Stimulated activated CD8-positive, alpha-beta memory T cell treated with anti-CD3 and anti-CD28 coated beads, Interleukin-15, amount 100 ng/mL, for 4 hours (primary cell): ENCODE results near the gene AKAP8L.
A peak's percentile ranks its signal among the peaks of the same experiment; 100 is the strongest.
"Not testable (repeated sequence)": the region's sequence is repeated elsewhere in the genome, so short reads cannot be mapped to it uniquely, and the experiment has no call there.

ENCODE experiments used
- DNase-seq, 2 donors: peaks; one replicate each; pipeline ENCODE4 v3.0.0-alpha.2; 2020; ENCODE audit warnings: low read depth in 2 of 2

Gene AKAP8L

DNA sequence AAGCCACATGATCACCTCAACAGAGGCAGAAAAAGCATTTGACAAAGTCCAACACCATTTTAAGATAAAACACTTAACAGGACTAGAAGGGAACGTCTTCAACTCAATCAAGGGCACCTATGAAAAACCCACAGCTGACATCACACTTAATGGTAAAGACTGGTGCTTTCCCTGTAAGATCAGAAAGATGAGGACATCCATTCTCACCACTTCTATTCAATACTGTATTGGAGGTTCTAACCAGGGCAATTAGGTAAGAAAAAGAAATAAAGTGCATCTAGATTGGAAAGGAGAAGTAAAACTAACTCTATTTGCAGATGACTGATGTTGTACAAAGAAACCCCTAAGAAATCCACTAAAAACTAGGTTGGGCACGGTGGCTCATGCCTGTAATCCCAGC, 28.0 kb downstream of the AKAP8L start:
- no peak for DNase-seq

- no peak for DNase-seq
Observed at GRCh38 chr19:15381864-15382263, 36.9 kb downstream of the AKAP8L start.

DNA sequence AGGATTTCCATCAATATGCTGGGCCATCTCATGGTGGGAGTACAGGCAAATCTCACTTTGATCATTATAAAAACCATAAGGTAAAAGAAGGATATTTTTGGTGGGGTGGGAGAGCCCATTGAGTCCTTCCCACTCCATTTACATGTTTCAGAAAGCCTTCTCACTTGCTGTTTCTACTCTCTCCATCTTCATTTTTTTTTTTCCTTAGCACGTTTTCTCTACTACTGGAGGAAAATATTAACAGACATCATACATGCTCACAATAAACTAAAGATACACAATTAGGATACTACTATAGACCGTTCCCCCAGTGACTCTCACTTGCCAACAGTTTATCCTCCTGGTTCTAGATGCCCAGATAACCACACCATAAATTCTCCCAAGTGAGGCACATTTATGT, 37.4 kb downstream of the AKAP8L start:
- no peak for DNase-seq

DNA sequence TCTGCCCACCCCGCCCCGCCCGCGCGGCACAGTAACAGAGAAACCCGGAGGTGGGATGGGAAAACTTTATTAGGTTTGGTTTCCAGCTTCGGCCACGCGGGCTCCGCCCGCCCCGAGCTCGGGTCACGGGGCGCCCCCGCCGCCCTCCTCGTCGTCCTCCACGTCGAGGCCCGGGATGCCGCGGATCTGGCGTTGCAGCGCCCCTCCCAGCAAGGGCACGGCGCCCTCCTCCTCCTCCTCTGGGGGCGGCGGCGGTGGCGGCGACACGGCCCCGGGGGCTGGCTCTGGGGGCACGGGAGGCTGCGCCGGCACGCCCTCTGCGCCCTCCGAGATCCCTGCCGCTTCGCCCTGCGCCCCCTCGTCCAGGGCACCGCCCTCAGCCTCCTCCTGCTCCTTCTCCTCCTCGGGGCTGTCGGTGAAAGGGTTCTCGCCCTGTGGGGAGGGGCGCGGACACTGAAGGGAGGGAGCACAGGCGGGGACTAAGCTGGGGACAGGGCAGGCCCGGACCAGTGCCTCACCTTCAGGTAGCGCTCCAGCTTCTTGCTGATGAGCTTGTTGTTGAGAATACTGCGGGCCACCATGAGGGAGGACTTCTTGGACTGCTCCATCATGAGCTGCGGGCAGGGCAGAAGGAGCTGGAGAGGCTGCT, 38.7 kb downstream of the AKAP8L start:
- DNase-seq: no peak

DNA sequence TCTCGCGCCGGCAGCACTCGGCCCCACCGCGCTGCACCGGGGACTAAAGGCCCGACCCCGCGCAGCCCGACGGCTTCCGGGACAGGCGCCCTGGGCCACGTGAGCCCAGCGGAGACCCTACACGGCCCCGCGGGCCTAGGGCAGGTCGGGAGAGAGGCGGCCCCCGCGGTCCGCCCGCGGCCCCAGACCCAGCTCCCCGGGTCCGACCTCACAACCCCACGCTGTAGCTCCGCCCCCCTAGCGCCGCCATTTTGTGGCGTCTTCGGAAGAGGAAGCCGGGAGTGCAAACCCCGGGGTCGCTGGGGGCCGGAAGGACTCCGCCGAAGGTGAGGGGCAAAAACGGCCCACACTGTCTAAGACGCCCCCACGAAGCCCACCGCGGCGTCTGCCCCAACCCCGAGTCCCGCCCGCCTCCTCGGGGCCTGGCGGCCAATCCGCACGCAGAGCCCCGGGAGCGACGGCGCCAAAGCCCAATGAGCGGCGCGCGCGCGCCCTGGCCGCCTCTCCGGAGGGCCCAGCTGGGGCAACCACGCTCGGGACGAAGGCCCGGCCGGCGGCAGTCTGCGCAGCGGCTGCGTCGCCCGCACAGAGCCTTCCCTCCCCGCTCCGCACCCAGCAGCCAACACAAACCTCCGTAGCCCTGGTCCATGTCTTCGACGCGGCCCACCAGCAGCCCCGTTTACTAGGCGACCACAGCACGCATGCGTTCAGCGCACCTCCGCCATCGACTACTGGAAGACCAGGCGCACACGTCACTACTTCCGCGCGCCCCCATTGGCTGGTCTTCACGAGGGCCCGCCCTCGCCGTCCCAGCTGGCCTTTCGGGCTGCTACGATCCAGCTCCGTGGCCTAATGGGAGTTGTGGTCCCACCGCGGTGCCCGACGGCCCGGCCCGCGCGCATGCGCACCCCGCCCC, 39.4 kb downstream of the AKAP8L start, which contains the start of gene AKAP8:
Gene AKAP8, minus strand, starts transcription at position 705 of the 916 bp plus-strand sequence. Its CDS starts 56 bp downstream, at position 649.
- DNase-seq: peak; percentile 97 to 98

DNA sequence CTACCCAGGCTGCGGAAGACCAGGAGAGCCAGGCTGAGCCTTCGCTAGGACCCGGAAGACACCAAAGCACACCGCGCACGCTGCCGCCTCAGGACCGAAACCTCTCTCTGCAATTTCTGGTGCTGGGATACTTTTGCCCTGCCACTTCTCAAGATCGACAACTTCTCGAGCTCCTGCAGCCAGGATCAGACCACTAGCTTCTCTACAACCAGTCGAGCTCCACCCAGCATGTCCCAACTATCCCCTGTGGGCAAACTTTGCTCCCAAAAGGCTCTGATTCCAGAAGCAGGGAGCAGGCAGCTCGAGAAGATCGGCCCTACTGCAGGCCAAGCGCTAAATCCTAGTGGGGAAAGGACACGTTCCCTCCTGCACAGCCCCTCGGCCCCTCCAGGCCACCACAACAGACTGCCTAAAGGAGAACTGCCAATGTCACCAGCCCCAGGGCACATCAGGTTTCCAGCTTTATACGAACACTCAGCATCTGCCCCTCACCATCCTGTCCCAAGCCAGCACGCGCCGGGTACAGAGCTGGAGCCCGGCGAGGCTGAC, 40.2 kb downstream of the AKAP8L start:
- peak in 1 of 2 donors; percentile 20 for DNase-seq

DNA sequence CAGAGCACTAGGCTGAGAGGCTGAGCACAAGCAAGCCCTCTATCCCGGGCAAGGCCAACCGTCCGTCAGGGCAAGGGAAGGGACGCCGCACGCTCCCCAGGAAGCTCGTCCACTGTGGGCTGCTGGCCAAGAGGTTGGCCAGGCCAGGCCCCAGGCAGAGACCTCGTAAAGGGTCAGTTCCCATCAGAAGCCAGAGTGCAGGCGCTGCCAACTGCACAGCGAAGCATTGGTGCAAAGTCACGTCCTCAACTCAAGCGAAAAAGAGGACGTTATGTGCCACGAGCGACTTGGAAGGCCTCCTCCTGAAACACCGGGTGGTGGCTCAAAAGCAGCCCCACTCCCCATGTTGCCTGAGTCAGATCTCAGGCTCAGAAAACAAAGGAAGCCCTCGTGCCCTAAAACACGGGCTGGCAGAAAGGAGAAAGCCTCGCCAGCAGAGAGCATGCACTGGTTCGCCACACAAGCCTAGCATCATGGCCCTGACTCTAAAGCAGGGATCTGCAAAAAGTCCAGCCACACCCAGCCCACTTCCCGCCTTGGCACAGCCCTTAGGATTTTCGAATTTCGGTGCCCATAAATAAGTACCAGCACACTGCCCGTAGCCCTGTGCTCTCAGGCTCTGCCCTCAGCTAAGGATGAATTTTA, 43.9 kb downstream of the AKAP8L start:
- DNase-seq: no peak

DNA sequence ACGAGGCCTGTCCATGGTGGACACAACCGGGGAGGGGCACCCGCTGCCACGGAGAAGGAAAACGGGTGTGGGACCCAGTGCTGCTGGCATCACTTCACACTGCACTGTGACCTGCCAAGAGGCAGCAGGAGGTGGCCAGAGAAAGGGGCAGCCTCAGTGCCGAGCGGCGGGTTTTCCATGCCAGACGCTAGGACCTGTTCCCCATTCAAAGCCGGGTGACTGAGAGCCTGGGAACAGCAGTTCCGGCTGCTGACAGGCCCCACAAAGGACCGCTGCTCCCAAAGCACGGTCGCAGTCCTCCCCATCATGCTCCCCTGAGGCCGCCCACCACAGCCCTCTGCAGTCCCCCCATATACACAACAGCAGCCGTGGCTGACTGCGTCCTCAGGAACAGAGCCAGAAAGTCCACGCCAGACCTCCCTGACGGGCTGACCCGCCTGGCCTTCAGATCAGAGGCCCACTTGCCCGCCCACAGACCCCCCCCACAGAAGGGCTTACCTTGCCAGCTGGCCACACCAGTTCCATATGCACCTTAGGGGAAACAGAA, 44.6 kb downstream of the AKAP8L start:
- no peak for DNase-seq

GRCh38 chr19:15373644-15374043, 45.1 kb downstream of the AKAP8L start:
- DNase-seq: no peak

- no peak for DNase-seq
Observed at GRCh38 chr19:15372891-15373301, 45.9 kb downstream of the AKAP8L start.

GRCh38 chr19:15372470-15372869, 46.3 kb downstream of the AKAP8L start:
- DNase-seq: no peak

GRCh38 chr19:15371786-15372380, 46.9 kb downstream of the AKAP8L start:
- no peak for DNase-seq

- DNase-seq: no peak
Observed at GRCh38 chr19:15371119-15371518, 47.7 kb downstream of the AKAP8L start.

- no peak for DNase-seq
Observed at GRCh38 chr19:15369594-15369891, 49.2 kb downstream of the AKAP8L start.

- DNase-seq: no peak
Observed at GRCh38 chr19:15368798-15369593, 49.8 kb downstream of the AKAP8L start.

DNA sequence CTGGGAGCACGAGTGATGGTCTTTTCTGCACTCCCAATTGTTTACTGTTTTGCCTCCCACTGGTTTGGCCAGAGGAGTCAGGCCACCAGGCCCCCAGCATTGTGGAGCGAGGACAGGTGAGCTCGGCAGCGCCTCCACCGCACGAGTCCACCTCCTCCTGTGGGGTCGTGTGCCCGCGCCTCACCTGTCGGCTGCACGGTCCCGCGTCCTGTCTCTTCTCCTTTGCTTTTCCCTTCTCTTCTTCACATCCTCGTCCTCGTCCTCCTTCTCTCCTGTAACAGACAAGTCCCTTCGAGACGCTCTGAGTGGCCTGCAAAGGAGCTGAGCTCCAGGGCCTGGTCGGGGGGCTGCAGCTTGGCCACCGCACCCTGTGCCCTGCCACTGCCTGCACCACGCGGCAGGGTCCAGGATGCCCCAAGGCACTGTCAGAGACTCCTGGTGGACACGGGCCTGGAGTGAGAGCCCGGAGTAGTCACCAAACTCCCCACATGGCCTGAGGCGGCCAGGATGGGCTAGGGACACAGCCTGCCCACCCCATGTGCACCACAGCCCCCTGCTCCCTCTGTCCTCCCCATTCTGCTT, 50.6 kb downstream of the AKAP8L start:
- no peak for DNase-seq

DNA sequence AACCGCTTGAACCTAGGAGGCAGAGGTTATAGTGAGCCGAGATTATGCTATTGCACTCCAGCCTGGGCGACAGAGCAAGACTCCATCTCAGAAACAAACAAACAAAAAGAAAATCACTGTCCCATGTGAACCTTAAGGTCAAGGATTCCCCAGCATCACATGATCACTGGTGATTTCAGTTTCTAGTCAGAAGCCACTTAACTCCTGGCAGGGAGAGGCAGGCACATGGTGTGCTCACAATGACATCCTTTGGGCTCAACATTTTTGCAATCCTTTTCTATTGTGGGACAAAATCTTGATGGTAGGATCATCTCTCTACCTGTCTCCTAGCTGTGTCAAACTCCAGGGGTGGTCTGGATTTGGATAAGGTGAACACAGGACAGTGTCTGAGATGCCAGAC, 51.3 kb downstream of the AKAP8L start:
- DNase-seq: no peak

DNA sequence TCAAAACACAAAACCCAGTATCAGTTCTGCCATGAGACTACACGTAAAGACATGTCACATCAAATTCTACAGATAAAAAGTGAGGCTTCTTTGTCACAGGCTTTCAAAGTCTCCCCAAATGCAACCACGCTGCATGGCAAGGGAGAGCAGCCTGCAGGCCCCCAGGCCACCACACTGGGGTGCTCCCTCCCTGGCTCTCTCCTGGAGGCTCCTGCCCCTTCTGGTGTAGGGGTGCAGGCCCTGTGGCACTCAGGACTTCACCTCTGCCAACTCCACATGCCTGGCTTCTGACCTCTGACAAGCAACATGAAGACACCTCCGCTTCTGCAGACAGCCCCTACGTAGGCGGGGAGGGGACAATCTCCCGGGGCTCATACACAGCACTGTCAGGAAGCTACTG, 53.5 kb downstream of the AKAP8L start:
- DNase-seq: no peak

- DNase-seq: not testable (repeated sequence)
Observed at GRCh38 chr19:15363791-15364190, 55.0 kb downstream of the AKAP8L start.

- DNase-seq: not testable (repeated sequence)
Observed at GRCh38 chr19:15363048-15363447, 55.7 kb downstream of the AKAP8L start.
